ENCODE measurements around the gene LCN15.

- TF ChIP-seq, protein P1, sequence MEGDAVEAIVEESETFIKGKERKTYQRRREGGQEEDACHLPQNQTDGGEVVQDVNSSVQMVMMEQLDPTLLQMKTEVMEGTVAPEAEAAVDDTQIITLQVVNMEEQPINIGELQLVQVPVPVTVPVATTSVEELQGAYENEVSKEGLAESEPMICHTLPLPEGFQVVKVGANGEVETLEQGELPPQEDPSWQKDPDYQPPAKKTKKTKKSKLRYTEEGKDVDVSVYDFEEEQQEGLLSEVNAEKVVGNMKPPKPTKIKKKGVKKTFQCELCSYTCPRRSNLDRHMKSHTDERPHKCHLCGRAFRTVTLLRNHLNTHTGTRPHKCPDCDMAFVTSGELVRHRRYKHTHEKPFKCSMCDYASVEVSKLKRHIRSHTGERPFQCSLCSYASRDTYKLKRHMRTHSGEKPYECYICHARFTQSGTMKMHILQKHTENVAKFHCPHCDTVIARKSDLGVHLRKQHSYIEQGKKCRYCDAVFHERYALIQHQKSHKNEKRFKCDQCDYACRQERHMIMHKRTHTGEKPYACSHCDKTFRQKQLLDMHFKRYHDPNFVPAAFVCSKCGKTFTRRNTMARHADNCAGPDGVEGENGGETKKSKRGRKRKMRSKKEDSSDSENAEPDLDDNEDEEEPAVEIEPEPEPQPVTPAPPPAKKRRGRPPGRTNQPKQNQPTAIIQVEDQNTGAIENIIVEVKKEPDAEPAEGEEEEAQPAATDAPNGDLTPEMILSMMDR (IDR thresholded peaks at IDR 0.05) = no peak
- no peak for TF ChIP-seq REST (IDR thresholded peaks at IDR 0.05; ENCODE audit: insufficient read depth in 1 of 2, low read depth in 2 of 2, low read length in 1 of 2)
- no peak for TF ChIP-seq POLR2AphosphoS5 (IDR thresholded peaks at IDR 0.05; ENCODE audit: low read depth, low read length)
- no peak for TF ChIP-seq TCF7L2 (IDR thresholded peaks at IDR 0.05; ENCODE audit: low read depth, low read length)
These were observed 18.1 kb upstream of the LCN15 start for GRCh38 chr9:136782452-136782851.

All from Panc1 (cell line).